Psoas muscle (tissue), 8 donors: ENCODE measurements around the gene CARD11. TPM values are rescaled to one million over a fixed set of nuclear protein-coding genes. Genes with fewer than 3 reads are reported as not detected.

Experiments
- ATAC-seq, 4 donors: fragments of 200-7000 bp; cut with Tn5 transposase; one replicate each; pipeline ENCODE4 v1.9.1; 2020; ENCODE audit warnings: moderate library complexity in 3 of 4, mild to moderate bottlenecking in 2 of 4
- DNase-seq, 2 donors: peaks; one replicate each; pipeline ENCODE4 v3.0.0-alpha.2; 2020
- H3K27ac ChIP-seq: fragments of 200-600 bp; one replicate; pipeline ENCODE4 v1.8.0; 2022
- H3K27me3 ChIP-seq, 3 donors: fragments of 200-600 bp in 1 of 3; one replicate each; pipeline versions ENCODE4 v1.6.1 to v1.8.0; 2013 to 2022; ENCODE audit warnings: low read length in 2 of 3, mild to moderate bottlenecking in 2 of 3, moderate library complexity in 1 of 3; ENCODE audit not compliant: insufficient read depth in 3 of 3
- H3K36me3 ChIP-seq, 2 donors: fragments of 200-600 bp in 1 of 2; one replicate each; pipeline versions ENCODE4 v1.6.1 to v1.8.0; 2013 to 2022; ENCODE audit warnings: low read depth in 1 of 2, mild to moderate bottlenecking in 1 of 2, moderate library complexity in 1 of 2; ENCODE audit not compliant: insufficient read depth in 1 of 2
- H3K4me1 ChIP-seq: fragments of 200-600 bp; one replicate; pipeline ENCODE4 v1.8.0; 2022
- H3K4me3 ChIP-seq: fragments of 200-600 bp; one replicate; pipeline ENCODE4 v1.8.0; 2022; ENCODE audit warnings: mild to moderate bottlenecking
- H3K9me3 ChIP-seq: fragments of 200-600 bp; one replicate; pipeline ENCODE4 v1.8.0; 2022
- WGBS, 3 donors: extraction: QIAGEN DNeasy Blood & Tissue Kit; methylation state at CpG; one replicate each; pipeline versions ENCODE4 v1.1.6 to v1.1.7; 2013; 5-methylcytosine and 5-hydroxymethylcytosine counted together
- intact Hi-C, 2 donors: fragments of 100-400 bp; cut with DNase I; formaldehyde crosslinking; loops; one replicate each; pipeline versions ENCODE4 v1.11.0 to v1.14.2; 2022
- polyA plus RNA-seq, 3 donors: library from polyadenylated mRNA; stranded (reverse); fragments of 200-250 nt; gene quantifications; one replicate each; pipeline ENCODE4 v1.2.3, GENCODE V29; 2013
- total RNA-seq, 4 donors: library from RNA; stranded (reverse); fragmentation: NEBNext Ultra II Directional in 2 of 4; extraction: Animal tissue kit (Norgen Biotek cat#: 25700) in 2 of 4; gene quantifications; one replicate each; pipeline versions ENCODE4 v1.2.1 to v1.2.4, GENCODE V29; 2021 to 2023
- TF ChIP-seq, protein P1 (sequence below): fragments of 200-600 bp; IDR thresholded peaks from one replicate; pipeline ENCODE4 v1.8.0; 2022; ENCODE audit warnings: antibody characterized with exemption
- donor health status: healthy with polysubstance abuse.
- donor health status: DM: no; HTN: no; CAD: no; lungs with moderate emphysema.
- donor health status: Bipolar disorder and iron deficiency.
- donor health status: healthy.
- donor health status: DM: yes; HTN: yes; CAD: no.
- donor health status: DM: no; HTN: no; CAD: no.
- donor health status: DM: no; HTN: no; CAD: no.
- donor health status: DM: yes; HTN: yes; CAD: no.

The CARD11 gene
- total and polyA plus RNA-seq, 7 donors: 0.08 to 0.84 (median 0.39) TPM

DNA sequence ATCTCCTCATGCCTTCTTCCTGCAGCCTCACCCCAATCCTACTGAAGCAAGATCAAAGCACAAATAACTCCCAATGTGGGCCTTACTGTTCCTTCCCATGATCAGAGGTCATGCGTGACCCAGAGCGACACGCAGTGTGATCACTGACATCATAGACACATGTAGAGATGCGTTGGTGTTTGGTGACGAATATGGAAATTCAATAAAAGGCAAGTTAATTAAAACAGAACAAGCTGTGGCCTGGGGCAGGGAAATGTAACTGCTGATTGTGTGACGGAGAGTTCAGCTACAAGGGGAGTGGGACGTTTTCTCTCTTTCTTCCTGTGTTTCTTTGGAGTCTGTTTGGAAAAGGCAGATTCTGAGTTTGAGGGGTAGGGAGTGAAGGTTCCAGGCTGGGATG lies 34.8 kb upstream of the CARD11 start:
- H3K36me3 ChIP-seq: no peaks in the 10 kb centered on the region
- no peak overlapping the region for H3K4me3 ChIP-seq
- intact Hi-C loops: no loop called here
- TF ChIP-seq, protein P1, sequence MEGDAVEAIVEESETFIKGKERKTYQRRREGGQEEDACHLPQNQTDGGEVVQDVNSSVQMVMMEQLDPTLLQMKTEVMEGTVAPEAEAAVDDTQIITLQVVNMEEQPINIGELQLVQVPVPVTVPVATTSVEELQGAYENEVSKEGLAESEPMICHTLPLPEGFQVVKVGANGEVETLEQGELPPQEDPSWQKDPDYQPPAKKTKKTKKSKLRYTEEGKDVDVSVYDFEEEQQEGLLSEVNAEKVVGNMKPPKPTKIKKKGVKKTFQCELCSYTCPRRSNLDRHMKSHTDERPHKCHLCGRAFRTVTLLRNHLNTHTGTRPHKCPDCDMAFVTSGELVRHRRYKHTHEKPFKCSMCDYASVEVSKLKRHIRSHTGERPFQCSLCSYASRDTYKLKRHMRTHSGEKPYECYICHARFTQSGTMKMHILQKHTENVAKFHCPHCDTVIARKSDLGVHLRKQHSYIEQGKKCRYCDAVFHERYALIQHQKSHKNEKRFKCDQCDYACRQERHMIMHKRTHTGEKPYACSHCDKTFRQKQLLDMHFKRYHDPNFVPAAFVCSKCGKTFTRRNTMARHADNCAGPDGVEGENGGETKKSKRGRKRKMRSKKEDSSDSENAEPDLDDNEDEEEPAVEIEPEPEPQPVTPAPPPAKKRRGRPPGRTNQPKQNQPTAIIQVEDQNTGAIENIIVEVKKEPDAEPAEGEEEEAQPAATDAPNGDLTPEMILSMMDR: no peak
- no peaks in the 10 kb centered on the region for H3K4me1 ChIP-seq
- WGBS, 3 donors: 78 to 81% (median 80%) methylated on average over 7 of the region's 7 CpGs
- no peak for ATAC-seq
- DNase-seq: no peak
- H3K9me3 ChIP-seq: peaks cover 11% of the 10 kb centered on the region
- no peak overlapping the region for H3K27ac ChIP-seq
- no peaks in the 10 kb centered on the region for H3K27me3 ChIP-seq

DNA sequence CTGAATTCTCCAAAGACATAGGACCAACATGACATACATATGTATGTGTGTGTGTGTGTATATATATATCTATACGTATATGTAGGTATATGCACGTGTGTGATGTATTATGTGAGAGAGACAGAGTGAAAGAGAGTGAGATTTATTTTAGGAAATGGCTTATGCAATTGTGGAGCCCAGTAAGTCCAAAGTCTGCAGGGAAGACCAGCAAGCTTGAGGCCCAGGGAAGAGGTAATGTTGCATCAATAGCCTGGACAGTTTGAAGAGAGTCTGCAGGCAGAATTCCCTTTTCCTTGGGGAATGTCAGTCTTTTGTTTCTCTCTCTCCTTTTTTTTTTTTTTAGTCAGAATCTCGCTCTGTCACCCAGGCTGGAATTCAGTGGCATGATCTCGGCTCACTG lies 33.0 kb upstream of the CARD11 start:
- no peak for ATAC-seq
- 80 to 84% (median 83%) methylated on average over 4 of the region's 4 CpGs for whole genome bisulfite sequencing, 3 donors
- Histone ChIP-seq H3K4me1 (no peaks in the 10 kb centered on the region), H3K9me3 (peaks cover 11% of the 10 kb centered on the region), H3K4me3 (no peak overlapping the region), H3K27me3 (no peaks in the 10 kb centered on the region), H3K36me3 (no peaks in the 10 kb centered on the region), H3K27ac (no peak overlapping the region)
- no peak for DNase-seq
- intact Hi-C loops: no loop called here
- TF ChIP-seq, protein P1: no peak

DNA sequence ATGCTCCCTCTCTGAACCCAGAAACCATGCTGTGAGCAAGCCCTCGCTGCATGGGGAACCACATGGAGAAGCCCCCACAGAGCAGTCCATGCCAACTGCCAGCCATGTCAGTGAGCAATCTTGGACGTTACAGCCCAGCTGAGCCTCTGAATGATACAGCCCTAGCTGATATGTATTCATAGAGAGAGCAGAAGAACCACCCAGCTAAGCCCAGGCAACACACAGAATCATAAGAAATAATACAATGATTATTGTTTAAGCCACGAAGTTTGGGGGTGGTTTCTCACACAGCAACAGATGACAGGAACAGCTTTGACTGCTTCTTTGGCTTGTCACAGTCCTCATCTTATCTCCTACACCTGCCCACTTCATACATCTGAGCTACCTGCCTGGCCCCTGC lies 32.5 kb upstream of the CARD11 start:
- peaks cover 11% of the 10 kb centered on the region for H3K9me3 ChIP-seq
- intact Hi-C loops: no loop called here
- no peak for ATAC-seq
- H3K36me3 ChIP-seq: no peaks in the 10 kb centered on the region
- no peaks in the 10 kb centered on the region for H3K27me3 ChIP-seq
- H3K27ac ChIP-seq: no peak overlapping the region
- no peaks in the 10 kb centered on the region for H3K4me1 ChIP-seq
- DNase-seq: no peak
- no peak overlapping the region for H3K4me3 ChIP-seq
- TF ChIP-seq, protein P1: no peak
- WGBS, 3 donors: 60 to 77% (median 72%) methylated on average over 3 of the region's 3 CpGs

DNA sequence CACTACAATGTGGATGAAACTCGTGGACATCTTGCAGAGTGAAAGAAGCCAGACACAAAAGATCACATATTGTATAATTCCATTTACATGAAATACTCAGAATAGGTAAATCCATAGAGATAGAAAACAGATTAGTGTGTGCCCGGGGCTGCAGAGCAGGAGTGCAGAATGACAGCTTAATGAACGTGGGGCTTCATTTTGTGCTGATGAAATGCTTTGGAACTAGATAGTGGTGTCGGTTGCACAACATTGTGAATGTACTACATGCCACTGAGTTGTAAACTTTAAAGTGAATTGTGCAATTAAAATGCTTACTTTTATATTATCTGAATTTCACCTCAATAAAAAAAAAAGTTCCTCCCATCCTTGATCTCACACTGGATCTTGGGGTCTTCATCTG lies 31.8 kb upstream of the CARD11 start:
- Histone ChIP-seq H3K27ac (no peak overlapping the region), H3K27me3 (no peaks in the 10 kb centered on the region), H3K4me3 (no peak overlapping the region), H3K9me3 (peaks cover 15% of the 10 kb centered on the region), H3K36me3 (no peaks in the 10 kb centered on the region), H3K4me1 (no peaks in the 10 kb centered on the region)
- TF ChIP-seq, protein P1: no peak
- intact Hi-C loops: no loop called here
- DNase-seq (no peak), ATAC-seq (no peak)
- 80% methylated on average over 4 of the region's 4 CpGs for WGBS, 3 donors

DNA sequence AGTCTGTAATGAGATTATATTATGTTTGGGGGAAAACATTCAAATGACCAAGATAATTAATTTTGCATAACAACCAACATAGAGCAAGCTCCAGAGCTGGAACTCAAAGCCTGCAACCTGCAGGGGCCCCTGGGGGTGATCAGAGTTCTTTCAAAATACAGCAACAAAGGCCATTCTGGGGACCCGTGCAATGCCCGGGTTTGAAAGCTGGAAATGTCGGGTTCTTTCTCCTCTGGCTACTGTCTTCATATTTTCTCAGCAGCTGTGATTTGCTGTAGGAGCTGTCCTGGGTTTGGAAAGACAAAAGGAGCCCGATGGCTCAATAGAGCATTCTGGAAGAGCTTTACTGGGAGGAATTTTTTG lies 30.8 kb upstream of the CARD11 start:
- Histone ChIP-seq H3K4me3 (no peak overlapping the region), H3K4me1 (no peaks in the 10 kb centered on the region), H3K36me3 (no peaks in the 10 kb centered on the region), H3K27me3 (no peaks in the 10 kb centered on the region), H3K9me3 (peaks cover 15% of the 10 kb centered on the region), H3K27ac (no peak overlapping the region)
- TF ChIP-seq, protein P1: no peak
- ATAC-seq (no peak), DNase-seq (no peak)
- intact Hi-C loops: no loop called here
- WGBS, 3 donors: 39 to 49% (median 42%) methylated on average over 4 of the region's 4 CpGs
